Adrenal gland (tissue), 12 donors: Measurements from ENCODE around the gene HBE1. TPM values are rescaled to one million over a fixed set of nuclear protein-coding genes. Genes with fewer than 3 reads are reported as not detected.

Experiments used
- DNase-seq, 7 donors: peaks; one replicate each; pipeline ENCODE4 v3.0.0-alpha.2; 2019 to 2020
- H3K27ac ChIP-seq, 5 donors: fragments of 200-600 bp; sonication (generic) in 4 of 5; 1 replicate in 3 of 5; 2 replicates in 2 of 5; pipeline versions ENCODE4 v1.5.1 to v1.8.0; 2016 to 2020; ENCODE audit warnings: mild to moderate bottlenecking in 1 of 5
- H3K27me3 ChIP-seq: fragments of 200-600 bp; 2 replicates; pipeline ENCODE4 v1.8.0; 2021
- H3K36me3 ChIP-seq, 2 donors: fragments of 200-600 bp; replicated peaks in 1 of 2; 1 replicate in 1 of 2; 2 replicates in 1 of 2; pipeline versions ENCODE4 v1.5.1 to v1.8.0; 2018 to 2022
- H3K4me1 ChIP-seq, 2 donors: fragments of 200-600 bp; replicated peaks in 1 of 2; 1 replicate in 1 of 2; 2 replicates in 1 of 2; pipeline versions ENCODE4 v1.5.1 to v1.8.0; 2018 to 2021
- H3K4me3 ChIP-seq, 4 donors: fragments of 200-600 bp; sonication (generic) in 3 of 4; one replicate each; pipeline ENCODE4 v1.5.1; 2016 to 2018
- H3K9me3 ChIP-seq, 3 donors: fragments of 200-600 bp; sonication (generic) in 1 of 3; replicated peaks in 1 of 3; 1 replicate in 2 of 3; 2 replicates in 1 of 3; pipeline versions ENCODE4 v1.5.1 to v1.8.0; 2016 to 2021
- CTCF ChIP-seq, 6 experiments: fragments of 450-650 bp in 4 of 6; fragments of 200-600 bp in 2 of 6; sonication (generic) in 1 of 6; IDR thresholded peaks; 1 replicate in 5 of 6; 2 replicates in 1 of 6; pipeline versions ENCODE4 v1.5.1 to v1.8.0; 2016 to 2021; ENCODE audit warnings: antibody characterized with exemption in 6 of 6, mild to moderate bottlenecking in 2 of 6, moderate library complexity in 1 of 6
- POLR2A ChIP-seq, 2 donors: fragments of 450-650 bp; IDR thresholded peaks; one replicate each; pipeline ENCODE4 v1.6.1; 2017; ENCODE audit warnings: antibody characterized with exemption in 2 of 2, mild to moderate bottlenecking in 2 of 2, moderate library complexity in 1 of 2
- WGBS, 4 donors: extraction: QIAGEN DNeasy Blood & Tissue Kit in 2 of 4; methylation state at CpG; one replicate each; pipeline versions ENCODE4 v1.1.5 to v1.1.7; 2013 to 2017; 5-methylcytosine and 5-hydroxymethylcytosine counted together
- intact Hi-C, 2 donors: fragments of 100-400 bp; cut with DNase I; formaldehyde crosslinking; loops; one replicate each; pipeline versions ENCODE4 v1.14.1 to v1.15.0; 2022 to 2023
- polyA plus RNA-seq, 3 donors: library from polyadenylated mRNA; stranded (reverse); fragments of 200-250 nt in 2 of 3; fragments of 350-450 nt in 1 of 3; fragmentation: Illumina TruSeq in 1 of 3; extraction: RNeasy Lipid Tissue Mini Kit (QIAGEN cat#74804) in 1 of 3; gene quantifications; one replicate each; pipeline ENCODE4 v1.2.3, GENCODE V29; 2013 to 2014
- total RNA-seq, 9 donors: library from RNA; depleted of rRNA in 4 of 9; stranded (reverse); fragments of >200 nt in 4 of 9; fragments of 120-200 nt in 1 of 9; fragmentation: NEBNext Ultra II Directional in 1 of 9; extraction: Animal tissue kit (Norgen Biotek cat#: 25700) in 1 of 9; gene quantifications; one replicate each; pipeline versions ENCODE4 v1.1.0 to v1.2.4, GENCODE V29; 2013 to 2023
- donor health status: healthy with polysubstance abuse.
- donor health status: Bipolar disorder and iron deficiency.
- donor health status: DM: yes; HTN: yes; CAD: no.
- donor health status: DM: no; HTN: no; CAD: no.
- donor health status: DM: no; HTN: no; CAD: no.
- donor health status: DM: yes; HTN: yes; CAD: no.

The HBE1 gene
- total and polyA plus RNA-seq, 12 donors: 0.16 to 42.8 (median 3.6) TPM; not detected in 7

- H3K27me3 ChIP-seq: no peaks in the 10 kb centered on the region
- intact Hi-C loops: no loop called here
- TF ChIP-seq POLR2A (IDR thresholded peaks at IDR 0.05): no peak
- no peak for TF ChIP-seq CTCF (IDR thresholded peaks at IDR 0.05)
- no peaks in the 10 kb centered on the region for H3K36me3 ChIP-seq
- WGBS, 4 donors: 55 to 58% (median 57%) methylated on average over 3 of the region's 3 CpGs
- no peak overlapping the region for H3K27ac ChIP-seq
- no peak overlapping the region for H3K4me3 ChIP-seq
- DNase-seq: no peak
- H3K9me3 ChIP-seq: no peaks in the 10 kb centered on the region
- H3K4me1 ChIP-seq: no peaks in the 10 kb centered on the region
Measured at GRCh38 chr11:5232176-5232575, 37.6 kb downstream of the HBE1 start.

- intact Hi-C loops: no loop called here
- Histone ChIP-seq H3K36me3 (no peaks in the 10 kb centered on the region), H3K27ac (no peak overlapping the region), H3K9me3 (no peaks in the 10 kb centered on the region), H3K4me3 (no peak overlapping the region), H3K27me3 (no peaks in the 10 kb centered on the region), H3K4me1 (no peaks in the 10 kb centered on the region)
- 80 to 86% (median 82%) methylated on average over 2 of the region's 2 CpGs for WGBS, 4 donors
- no peak for DNase-seq
- TF ChIP-seq POLR2A (IDR thresholded peaks at IDR 0.05) (no peak), CTCF (IDR thresholded peaks at IDR 0.05) (no peak)
Measured at GRCh38 chr11:5231111-5231510, 38.6 kb downstream of the HBE1 start.

GRCh38 chr11:5230266-5230665 is 39.5 kb downstream of the HBE1 start:
- DNase-seq: no peak
- WGBS, 4 donors: 79 to 91% (median 87%) methylated on average over 1 of the region's 1 CpG
- TF ChIP-seq POLR2A (IDR thresholded peaks at IDR 0.05) (no peak), CTCF (IDR thresholded peaks at IDR 0.05) (no peak)
- Histone ChIP-seq H3K27ac (no peak overlapping the region), H3K9me3 (no peaks in the 10 kb centered on the region), H3K4me3 (no peak overlapping the region), H3K4me1 (no peaks in the 10 kb centered on the region), H3K36me3 (no peaks in the 10 kb centered on the region), H3K27me3 (no peaks in the 10 kb centered on the region)
- intact Hi-C loops: no loop called here

- Histone ChIP-seq H3K27ac (no peak overlapping the region), H3K27me3 (no peaks in the 10 kb centered on the region), H3K4me1 (no peaks in the 10 kb centered on the region), H3K9me3 (no peaks in the 10 kb centered on the region), H3K36me3 (no peaks in the 10 kb centered on the region), H3K4me3 (no peak overlapping the region)
- intact Hi-C loops: no loop called here
- no peak for TF ChIP-seq POLR2A (IDR thresholded peaks at IDR 0.05)
- TF ChIP-seq CTCF (IDR thresholded peaks at IDR 0.05): no peak
- 75 to 86% (median 80%) methylated on average over 2 of the region's 2 CpGs for WGBS, 4 donors
- DNase-seq: no peak
Measured at GRCh38 chr11:5229796-5230195, 39.9 kb downstream of the HBE1 start.
